VCaP (cell line): ENCODE results near the gene RIN3.

ENCODE experiments used
- H3K27ac ChIP-seq: fragments of 450-650 bp; 2 replicates; pipeline ENCODE4 v1.5.1; 2017
- TF ChIP-seq, protein P1 (sequence below): fragments of 450-650 bp; conservative IDR thresholded peaks from 2 replicates; pipeline ENCODE4 v1.5.1; 2017; ENCODE audit warnings: mild to moderate bottlenecking, moderate library complexity

RIN3 gene

DNA sequence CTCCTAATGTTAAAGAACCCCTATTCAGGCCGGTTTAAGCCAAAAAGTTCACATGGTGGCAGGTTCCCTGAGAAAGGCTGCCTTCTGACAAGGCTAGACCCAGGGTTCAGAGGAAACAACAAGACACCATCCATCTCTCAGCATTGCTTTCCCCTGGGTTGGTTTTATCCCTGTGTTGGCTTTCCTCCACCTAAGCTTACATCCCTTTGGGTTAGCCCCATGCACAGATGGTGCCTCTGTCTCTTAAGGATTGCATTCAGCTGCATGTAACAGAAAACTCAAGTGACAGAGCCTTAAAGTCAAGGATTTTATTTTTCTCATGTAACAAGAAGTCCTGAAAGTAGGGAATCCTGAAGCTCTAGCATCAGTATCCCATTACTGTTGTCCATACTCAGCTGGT is 42.8 kb upstream of the RIN3 start:
- TF ChIP-seq, protein P1, sequence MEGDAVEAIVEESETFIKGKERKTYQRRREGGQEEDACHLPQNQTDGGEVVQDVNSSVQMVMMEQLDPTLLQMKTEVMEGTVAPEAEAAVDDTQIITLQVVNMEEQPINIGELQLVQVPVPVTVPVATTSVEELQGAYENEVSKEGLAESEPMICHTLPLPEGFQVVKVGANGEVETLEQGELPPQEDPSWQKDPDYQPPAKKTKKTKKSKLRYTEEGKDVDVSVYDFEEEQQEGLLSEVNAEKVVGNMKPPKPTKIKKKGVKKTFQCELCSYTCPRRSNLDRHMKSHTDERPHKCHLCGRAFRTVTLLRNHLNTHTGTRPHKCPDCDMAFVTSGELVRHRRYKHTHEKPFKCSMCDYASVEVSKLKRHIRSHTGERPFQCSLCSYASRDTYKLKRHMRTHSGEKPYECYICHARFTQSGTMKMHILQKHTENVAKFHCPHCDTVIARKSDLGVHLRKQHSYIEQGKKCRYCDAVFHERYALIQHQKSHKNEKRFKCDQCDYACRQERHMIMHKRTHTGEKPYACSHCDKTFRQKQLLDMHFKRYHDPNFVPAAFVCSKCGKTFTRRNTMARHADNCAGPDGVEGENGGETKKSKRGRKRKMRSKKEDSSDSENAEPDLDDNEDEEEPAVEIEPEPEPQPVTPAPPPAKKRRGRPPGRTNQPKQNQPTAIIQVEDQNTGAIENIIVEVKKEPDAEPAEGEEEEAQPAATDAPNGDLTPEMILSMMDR = no peak
- H3K27ac ChIP-seq = no peak overlapping the region

DNA sequence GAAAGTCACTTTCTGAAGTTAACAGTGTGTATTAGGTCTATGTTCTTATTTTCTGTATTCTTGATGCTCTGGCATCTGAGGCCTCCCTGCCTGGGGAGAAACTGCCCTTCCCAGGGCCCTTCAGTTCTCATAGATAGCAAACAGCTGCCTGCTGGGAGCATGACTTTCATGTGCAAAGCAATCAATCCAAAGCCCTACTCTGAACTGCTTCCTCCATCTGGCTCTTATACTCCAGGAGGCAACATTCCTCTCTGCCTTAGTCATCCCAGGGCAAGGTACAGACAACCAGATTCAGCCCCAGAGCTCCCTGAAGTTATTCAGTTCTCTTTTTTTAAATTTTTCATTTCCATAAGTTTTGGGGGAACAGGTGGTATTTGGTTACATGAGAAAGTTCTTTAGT is 41.7 kb upstream of the RIN3 start:
- TF ChIP-seq, protein P1 = no peak
- H3K27ac ChIP-seq = no peak overlapping the region

DNA sequence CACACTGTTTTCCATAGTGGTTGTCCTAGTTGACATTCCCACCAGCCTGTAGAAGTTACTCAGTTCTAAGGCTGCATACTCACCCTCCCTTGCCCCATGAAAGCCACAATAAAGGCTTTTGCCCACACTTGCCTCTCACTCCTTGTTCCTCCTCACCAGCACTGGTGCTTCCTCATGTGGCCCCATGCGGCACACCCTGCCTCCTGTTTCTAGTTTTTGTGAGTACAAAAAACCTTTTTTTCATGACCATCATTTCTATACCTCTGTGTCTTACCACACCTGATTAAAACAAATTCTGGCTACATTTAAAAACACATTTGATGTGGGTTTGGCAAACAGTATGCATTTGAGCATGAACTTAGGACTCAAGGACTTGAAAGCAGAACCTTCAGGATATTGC is 40.7 kb upstream of the RIN3 start:
- TF ChIP-seq, protein P1 = no peak
- no peak overlapping the region for H3K27ac ChIP-seq

DNA sequence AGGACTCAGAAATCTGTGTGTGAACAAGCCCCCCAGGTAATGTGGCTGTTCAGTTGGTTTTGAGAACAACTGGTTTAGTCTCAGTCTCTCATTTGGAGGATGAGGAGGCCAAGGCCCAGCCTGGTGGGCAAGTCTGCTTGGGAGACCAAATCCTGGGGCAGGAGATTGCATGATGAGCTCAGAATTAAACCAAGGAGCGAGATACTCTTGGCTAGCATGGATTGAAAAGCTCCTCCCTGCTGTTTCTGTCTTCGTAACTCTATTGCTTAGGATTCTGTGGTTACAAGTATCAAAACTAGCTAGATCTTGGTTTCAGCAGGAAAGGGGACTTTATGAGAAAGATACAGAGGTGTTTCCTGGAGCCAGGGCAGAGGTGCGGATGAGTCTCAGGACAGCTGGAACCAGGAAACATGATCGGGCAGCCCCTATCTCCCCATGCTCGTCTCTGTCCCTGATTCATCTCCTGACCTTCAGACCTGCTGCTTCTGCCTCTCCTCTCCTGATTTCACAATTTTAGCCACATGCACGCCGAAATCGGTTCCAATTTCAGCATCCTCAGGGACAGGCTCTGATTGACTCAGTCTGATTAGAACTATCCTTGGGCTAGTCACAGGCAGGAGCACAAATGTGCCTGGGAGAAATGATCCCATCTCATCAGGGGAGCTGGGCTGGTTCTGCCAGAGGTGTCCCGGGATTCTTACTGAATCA is 40.2 kb upstream of the RIN3 start:
- H3K27ac ChIP-seq = no peak overlapping the region

DNA sequence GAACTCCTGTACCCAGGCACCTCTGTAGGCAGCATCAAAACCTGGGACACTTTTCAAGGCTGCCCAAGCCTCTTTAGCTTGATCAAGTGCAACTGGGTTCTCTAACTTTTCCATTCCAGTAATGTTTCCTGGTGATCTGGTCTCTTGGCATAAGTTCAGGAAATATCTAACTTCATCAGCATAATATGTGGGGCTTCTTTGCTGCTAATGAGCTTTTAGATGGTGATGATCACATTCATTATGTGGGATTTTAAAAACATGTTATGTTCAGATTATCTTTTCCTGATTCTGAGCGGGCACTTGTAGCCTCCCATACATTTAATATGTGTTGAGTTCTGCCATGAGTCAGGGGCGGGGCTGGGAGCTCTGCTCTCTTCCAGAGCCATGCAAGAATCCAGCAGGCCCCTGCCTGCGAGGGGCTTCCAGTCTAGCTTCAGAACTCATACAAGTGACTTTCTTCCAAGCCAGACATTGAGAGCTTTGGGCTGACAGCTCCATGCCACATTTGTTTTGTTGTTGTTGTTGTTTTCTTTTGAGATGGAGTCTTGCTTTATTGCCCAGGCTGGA is 39.5 kb upstream of the RIN3 start:
- TF ChIP-seq, protein P1 = no peak
- no peak overlapping the region for H3K27ac ChIP-seq

More for the DNA sequence above, 40.2 kb upstream of the RIN3 start:
- TF ChIP-seq, protein P1 = no peak

DNA sequence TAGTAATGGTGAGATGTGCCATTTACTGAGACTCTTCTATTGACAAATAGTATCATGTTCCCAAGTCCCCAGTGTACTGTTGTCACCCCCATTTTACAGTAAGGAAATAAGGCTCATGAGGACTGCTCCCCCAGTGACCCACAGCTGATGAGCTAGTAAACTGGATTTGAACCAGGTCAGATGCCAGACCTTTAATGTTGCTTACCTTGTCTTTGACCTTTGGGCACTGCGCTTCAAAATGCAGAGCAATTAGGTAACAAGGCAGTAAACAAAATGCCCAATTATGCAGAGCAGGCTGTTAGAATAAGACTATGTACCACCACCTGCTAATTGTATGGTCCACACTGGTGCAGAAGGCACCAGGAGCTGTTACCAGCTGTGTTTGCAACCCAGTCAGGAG is 38.5 kb upstream of the RIN3 start:
- TF ChIP-seq, protein P1 = no peak
- no peak overlapping the region for H3K27ac ChIP-seq

DNA sequence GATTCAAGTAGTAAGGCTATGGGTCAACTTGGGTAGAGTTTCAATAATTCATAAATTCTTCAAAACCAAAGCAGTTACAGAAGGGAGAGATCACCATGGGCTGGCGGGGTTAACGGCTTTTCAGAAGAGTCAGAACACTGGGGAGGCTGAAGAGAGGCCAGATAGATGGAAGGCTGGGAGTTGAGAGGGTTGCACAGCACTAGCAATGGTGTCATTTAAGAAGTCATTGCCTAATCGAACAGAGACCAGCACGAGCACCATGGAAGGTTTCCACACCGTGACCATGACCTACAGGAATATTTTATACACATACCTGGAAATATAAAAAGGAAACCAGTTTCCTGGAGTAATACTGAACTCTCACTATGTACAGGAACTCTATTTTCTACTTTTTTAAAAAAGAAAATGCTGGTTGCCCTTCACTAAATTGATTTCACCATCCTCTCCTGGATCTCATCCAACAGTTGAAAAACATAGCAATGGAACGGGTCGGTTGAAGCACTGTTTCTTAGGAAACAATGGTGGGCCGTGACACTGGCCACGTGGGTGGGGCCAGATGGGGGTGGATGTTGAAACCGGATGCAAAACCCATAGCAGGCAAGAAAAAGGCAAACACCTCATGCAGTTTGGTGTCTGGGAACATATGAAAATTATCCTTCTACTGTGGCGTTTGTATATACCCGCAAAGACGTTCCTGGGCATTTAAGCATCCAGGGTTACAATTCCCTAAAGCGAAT is 38.0 kb upstream of the RIN3 start:
- H3K27ac ChIP-seq = no peak overlapping the region
- TF ChIP-seq, protein P1 = no peak
